ENCODE results near the gene CFAP100.

CFAP100 gene

DNA sequence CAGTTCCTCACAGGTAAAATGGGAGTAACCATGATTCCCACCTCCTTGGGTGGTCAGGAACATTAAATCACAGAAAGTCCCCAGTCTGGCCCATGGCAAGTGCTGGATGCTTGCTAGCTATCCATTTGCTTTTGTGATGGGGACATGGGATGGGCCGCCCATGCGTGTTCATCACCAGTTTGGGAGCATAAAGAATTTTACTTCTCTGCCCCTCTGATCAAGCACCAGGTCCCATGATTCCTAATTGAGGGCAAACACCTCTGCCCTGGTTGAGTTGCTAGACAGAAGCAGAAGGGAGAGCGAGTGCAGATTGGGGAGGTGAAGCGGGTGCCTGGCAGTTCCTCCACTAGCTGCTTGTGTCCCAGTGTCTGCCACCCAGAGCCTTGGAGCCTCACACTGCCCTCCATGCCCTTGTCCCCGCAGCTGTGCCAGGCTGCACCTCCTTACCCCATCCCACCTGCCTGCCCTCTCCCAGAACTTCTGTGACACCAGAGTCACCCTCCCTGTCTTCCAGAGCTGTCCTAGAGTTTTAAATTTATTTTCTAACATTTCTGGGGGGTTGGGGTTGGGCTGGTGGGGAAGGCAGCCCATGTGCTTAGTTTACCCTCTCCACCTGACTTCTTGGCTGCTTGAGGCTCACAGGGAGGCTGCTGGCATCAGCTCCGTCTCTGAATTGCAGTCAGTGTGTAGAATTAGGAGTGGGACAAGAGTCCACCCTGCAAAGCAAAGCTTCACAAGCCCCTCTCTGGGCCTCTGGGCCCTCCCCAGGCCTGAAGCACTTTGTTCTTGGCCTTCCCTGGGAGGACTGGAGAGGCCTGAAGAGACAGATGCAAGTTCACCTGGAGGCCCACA lies 18.4 kb downstream of the CFAP100 start:
- TF ChIP-seq, protein P1, sequence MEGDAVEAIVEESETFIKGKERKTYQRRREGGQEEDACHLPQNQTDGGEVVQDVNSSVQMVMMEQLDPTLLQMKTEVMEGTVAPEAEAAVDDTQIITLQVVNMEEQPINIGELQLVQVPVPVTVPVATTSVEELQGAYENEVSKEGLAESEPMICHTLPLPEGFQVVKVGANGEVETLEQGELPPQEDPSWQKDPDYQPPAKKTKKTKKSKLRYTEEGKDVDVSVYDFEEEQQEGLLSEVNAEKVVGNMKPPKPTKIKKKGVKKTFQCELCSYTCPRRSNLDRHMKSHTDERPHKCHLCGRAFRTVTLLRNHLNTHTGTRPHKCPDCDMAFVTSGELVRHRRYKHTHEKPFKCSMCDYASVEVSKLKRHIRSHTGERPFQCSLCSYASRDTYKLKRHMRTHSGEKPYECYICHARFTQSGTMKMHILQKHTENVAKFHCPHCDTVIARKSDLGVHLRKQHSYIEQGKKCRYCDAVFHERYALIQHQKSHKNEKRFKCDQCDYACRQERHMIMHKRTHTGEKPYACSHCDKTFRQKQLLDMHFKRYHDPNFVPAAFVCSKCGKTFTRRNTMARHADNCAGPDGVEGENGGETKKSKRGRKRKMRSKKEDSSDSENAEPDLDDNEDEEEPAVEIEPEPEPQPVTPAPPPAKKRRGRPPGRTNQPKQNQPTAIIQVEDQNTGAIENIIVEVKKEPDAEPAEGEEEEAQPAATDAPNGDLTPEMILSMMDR (conservative IDR thresholded peaks at IDR 0.05; ENCODE audit: control insufficient read depth, insufficient read depth, low read depth, low read length) = no peak
- H3K4me3 ChIP-seq (ENCODE audit: control insufficient read depth, low read depth, low read length) = no peak overlapping the region
- no peak for DNase-seq (ENCODE audit: low read depth)

DNA sequence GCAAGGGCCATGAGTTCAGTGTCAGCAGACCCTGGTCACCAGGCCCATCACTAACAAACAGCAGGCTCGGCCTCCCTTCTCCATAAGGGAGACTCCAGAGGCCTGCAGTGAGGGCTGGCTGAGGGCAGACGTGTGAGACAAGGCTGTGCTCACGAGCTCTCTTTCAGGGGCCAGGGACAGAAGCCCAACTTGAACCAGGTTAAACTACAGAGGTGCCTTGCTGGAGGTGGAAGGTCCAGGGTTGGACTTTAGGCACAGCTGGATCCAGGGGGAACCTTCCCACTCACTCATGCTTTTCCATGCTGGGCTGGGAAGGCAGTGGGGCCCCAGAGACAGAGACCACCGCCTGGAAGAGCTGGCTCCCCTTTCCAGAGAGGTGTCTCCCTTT lies 19.0 kb downstream of the CFAP100 start:
- DNase-seq (ENCODE audit: low read depth) = no peak

DNA sequence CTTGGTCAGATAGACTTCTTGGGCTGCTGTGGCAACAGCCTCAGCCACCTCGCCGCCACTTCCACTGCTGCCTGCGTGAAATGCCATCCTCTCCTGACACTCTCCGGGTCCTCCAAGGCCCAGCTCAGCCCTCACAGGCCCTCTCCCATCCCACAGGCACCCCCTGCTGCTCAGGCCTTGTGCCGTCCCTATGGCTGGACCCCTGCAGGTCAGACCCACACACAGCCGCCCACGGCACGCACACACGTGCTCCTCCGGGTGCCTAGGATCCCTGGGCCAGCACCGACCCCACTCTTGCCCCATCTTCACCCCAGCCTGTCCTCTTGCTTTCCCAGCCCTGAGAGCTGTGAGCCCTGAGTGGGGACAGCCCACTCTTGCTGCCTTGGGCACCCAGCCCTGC lies 19.7 kb downstream of the CFAP100 start:
- TF ChIP-seq, protein P1 (conservative IDR thresholded peaks at IDR 0.05; ENCODE audit: control insufficient read depth, insufficient read depth, low read depth, low read length) = no peak
- H3K4me3 ChIP-seq (ENCODE audit: control insufficient read depth, low read depth, low read length) = no peak overlapping the region
- DNase-seq (ENCODE audit: low read depth) = no peak

More for the DNA sequence above, 19.0 kb downstream of the CFAP100 start:
- TF ChIP-seq, protein P1 (conservative IDR thresholded peaks at IDR 0.05; ENCODE audit: control insufficient read depth, insufficient read depth, low read depth, low read length) = no peak
- no peak overlapping the region for H3K4me3 ChIP-seq (ENCODE audit: control insufficient read depth, low read depth, low read length)

DNA sequence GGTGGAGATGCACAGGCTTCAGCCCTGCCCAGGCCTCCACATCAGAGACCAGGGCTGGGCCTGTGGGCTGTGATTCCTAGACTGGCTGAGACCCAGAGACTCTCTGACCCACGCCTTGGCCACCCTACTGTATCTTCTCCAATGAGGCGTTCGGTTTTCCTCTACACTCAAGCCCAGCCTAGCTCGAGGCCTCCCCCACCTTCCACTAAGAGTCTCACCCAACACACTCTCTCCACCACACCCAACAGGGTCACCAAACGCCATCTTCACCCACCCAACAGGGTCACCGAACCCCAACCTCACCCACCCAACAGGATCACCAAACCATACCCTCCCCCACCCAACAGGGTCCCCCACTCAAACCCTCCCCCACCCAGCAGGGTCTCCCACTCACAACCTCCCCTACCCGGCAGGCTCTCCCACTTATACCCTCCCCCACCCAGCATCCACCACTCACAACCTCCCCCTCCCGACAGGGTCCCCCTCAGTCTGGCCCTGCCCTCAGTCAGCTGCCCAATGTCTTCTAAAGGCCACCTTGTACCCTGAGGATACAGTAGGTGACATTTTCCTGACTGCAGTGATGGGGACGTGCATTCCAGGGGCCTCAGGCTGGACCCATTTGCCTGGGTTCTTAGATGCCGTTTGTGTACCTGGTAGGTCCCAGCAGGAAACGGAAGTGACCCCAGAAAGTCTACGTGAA lies 20.4 kb downstream of the CFAP100 start:
- DNase-seq (ENCODE audit: low read depth) = no peak
- TF ChIP-seq, protein P1 (conservative IDR thresholded peaks at IDR 0.05; ENCODE audit: control insufficient read depth, insufficient read depth, low read depth, low read length) = no peak
- no peak overlapping the region for H3K4me3 ChIP-seq (ENCODE audit: control insufficient read depth, low read depth, low read length)

DNA sequence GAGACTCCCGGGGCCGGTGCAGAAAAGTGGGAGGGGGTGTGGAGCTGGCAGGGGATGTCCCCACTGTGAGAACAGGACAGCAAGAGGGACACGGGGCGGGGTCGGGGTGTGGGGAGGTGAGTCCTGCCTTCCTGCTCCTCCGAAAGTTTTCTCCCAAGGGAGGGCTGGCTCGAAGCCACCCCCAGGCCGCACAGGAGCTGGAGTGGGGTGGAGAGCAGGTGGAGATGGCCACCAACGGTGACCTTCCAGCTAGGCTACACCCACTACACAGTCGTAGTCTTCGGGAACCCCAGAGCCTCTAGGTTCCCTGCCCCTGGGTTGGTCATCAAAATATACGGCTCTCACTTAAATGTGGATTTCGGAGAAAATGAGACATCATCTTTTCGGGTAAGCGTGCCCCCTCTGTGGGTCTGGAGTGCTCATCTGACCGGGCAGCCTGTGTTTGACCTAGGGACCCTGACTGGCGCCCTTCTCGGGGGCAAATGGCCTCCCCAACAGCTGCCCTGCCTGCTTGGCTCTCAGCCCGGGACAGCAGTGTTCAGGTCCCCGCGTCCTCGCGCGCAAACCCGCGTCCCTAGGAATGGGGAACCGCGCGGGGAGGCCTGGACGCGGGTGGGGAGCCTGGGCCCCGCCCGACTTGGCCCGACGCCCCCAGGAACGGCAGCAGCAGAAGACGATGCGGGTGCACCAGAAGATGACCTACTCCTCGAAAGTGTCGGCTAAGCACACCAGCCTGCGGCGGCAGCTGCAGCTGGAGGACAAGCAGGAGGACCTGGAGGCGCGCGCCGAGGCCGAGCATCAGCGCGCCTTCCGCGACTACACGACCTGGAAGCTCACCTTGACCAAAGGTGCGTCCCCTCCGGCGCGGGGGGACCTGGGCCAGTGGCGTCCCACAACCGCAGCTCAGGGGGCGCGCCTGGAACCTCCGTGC lies 21.2 kb downstream of the CFAP100 start:
- TF ChIP-seq, protein P1 (conservative IDR thresholded peaks at IDR 0.05; ENCODE audit: control insufficient read depth, insufficient read depth, low read depth, low read length) = no peak
- H3K4me3 ChIP-seq (ENCODE audit: control insufficient read depth, low read depth, low read length) = no peak overlapping the region
- no peak for DNase-seq (ENCODE audit: low read depth)

DNA sequence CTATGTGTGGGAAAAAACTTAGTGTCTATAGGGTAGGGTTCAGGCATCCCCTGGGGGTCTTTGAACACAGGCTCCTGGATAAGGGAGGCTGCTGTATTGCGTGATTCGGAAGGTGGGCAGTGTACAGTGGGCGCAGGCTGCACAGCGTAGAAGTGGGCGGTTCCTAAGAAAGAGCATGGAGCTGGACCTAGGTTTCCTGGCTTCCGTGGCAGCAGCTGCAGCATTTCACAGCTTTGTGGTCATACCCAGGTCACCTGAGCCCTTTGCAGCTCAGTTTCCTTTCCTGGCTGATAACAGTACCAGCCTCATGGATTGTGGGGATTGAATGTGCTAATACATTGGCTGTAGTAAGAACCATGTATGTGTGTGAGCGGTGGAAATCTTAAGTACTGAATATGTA lies 22.2 kb downstream of the CFAP100 start:
- TF ChIP-seq, protein P1 (conservative IDR thresholded peaks at IDR 0.05; ENCODE audit: control insufficient read depth, insufficient read depth, low read depth, low read length) = no peak
- no peak overlapping the region for H3K4me3 ChIP-seq (ENCODE audit: control insufficient read depth, low read depth, low read length)
- DNase-seq (ENCODE audit: low read depth) = no peak

Data from fibroblast of mammary gland (primary cell).